ENCODE results near the gene BICC1.

BICC1 gene

DNA sequence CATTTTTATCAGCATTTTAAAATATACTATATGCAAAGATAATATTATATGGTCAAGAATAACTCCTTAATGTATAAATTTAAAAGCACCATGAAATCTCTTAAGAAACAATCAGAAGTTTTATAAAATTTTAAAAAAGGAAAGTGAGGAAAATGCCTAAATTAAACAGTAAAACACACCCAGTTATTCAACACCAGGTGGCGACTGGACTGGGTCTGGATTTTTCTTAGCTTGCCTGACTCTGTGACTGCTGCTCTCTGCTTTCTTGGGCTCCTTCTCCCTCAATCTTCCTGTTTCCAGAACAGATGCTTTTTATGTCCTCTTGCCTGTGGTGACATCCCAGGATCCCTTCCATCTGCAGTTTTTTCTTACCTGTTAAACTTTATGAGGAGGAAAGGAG lies 200.3 kb downstream of the BICC1 start:
- no peak for DNase-seq

DNA sequence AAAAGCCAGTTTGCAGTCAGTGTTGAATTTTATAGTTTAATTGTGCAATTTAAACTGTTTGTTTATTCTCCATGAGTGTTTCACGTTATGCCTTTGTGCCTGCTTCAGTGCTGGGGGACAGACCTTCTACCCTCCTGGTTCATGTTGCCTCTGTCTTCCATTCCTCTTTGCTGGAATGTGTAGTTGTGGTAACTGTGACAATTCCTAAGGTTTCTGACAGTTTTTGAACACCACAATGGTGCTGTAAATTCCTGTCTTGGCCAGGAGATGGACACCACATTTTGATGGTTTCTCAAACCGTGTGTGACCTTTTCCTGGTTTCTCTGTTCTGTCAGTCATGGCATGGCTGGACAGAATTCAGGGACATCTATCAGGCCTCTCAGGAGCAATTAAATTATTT lies 201.7 kb downstream of the BICC1 start:
- no peak for DNase-seq

DNA sequence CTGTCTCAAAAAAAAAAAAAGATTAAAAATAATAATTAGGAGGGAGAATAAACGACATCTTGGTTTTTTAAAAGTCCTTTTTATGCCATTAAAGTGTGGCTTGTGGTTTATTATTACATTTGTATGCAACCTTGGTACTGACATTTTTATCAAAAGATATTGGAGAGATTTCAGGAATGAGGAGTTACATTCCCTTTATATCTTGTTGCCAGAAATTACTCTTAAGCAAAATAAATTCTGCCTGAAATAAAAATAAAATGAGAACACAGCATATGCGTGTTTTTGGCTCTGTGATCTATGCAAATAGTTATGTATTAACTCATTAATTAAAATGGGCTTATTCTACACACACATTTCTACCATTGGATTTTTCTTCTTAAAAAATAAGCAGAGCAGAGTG lies 202.4 kb downstream of the BICC1 start:
- DNase-seq, result no peak

DNA sequence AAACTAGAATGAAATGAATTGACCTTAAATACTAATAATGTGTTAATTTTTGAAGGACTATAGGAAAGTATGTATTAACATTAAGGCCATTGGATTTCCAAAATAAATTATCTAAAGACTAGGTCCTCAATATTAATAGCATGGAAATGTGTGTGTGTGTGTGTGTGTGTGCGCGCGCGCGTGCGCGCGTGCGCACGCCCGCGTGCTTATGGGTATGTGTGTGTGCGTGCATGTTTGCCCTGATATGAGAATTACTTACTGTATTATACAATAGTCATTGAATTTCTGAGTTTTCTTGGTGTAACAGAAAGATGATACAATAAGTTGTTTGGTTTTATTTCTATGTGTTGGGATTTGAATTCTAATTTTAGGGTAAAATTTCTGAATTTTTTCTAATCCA lies 205.9 kb downstream of the BICC1 start:
- DNase-seq, result no peak

DNA sequence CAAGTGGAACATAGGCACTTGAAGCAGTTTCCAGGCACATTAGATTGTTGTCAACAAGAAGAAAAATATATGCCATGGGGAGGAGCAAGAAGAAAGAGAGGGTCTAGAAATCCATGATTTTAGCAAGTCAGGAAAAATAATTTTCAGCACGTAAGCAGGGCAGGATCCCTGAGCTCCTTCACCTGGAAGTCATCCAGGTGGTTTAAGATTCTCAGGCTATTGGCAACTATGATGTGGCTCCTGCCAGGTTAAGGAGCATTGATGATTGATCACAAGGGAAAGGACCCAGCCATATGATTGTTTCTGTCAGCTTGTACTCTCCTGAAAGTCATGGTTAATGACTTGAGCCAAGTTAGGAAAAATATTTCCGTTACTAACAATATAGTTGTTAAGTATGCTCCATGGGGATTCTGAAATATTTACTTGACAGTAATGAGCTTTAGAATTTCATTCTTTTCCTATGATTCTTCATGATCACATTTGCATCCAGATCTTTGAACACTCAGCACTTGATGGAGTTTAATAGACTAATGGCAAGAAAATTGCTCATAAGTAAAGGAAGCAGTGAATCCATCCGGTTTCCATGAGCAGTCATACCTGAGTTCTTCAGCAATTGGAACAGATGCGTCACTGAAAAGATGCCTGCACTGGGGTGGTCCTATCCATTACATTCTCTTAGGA lies 209.1 kb downstream of the BICC1 start:
- DNase-seq, result no peak

DNA sequence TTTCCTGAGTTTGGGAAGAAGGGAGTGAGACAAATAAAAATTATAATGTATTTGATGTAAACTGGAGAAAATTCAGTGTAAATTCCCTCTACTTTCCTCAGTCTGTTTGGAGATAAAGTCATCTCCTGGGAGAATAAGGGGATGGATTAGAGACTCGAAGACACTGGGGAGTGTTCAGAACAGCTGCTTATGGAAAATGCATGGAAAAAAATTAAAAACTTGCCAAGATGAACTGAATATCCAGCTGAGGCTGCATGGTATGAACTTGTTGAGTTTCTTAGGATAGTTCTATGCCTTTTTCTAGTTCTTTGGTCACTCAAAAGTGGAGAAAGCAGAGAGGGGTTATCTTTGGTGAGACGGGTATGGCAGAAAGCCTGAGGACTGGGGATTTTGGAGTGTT lies 210.5 kb downstream of the BICC1 start:
- DNase-seq, result no peak

DNA sequence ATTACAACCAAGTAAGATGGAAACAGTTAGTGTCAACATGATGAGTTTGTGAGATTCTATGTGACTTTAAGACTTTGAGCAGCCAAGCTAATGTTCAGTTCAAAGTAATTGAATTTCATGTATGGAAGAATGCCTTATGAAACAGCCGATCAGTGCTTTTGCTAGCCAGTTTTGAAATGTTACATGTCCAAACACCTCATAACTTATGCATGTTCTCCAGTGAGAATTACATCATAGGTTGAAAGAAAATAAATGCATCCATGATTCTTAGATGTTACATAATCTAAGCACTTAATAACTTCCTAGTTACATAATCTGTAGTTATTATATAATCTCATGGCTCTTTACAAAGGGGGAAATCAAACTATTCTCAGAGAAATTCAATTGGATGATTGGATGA lies 211.3 kb downstream of the BICC1 start:
- DNase-seq, result no peak

DNA sequence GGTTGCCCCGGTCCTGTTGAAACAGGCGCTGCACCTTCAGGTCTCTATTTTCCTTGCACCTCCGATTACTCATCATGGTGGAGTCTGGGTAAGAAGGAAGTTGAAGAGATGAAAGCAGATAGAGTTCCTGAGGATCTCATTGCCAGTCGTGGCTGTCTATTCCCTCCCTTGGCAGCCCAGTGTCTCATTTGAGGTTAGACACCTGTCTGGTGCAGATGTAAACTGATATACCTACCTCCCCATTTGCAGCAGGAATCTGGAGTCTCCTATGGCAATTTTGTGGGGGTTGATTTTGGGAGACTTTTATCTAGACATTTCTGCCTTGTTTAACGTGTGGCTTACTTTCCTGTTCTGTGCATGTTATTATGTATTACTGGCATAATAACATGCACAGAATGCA lies 212.1 kb downstream of the BICC1 start:
- DNase-seq, result no peak

DNA sequence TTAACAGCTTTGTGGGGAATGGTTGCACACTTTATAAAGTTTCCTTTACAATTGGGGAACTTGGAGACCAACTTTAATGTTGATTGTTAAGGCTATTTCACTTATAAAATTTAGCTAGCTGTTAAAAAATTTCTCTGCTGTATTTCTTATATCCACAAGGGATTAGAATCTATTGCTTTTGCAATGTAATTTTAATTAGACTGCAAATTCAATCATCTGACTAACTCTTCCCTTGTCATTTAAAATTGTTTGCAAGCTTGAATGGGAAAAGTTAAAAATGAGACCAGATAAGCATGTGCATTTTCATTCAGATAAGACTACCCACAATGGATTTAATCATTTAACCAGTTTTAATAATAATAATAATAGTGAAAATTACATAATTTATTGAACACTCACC lies 213.2 kb downstream of the BICC1 start:
- DNase-seq, result no peak

DNA sequence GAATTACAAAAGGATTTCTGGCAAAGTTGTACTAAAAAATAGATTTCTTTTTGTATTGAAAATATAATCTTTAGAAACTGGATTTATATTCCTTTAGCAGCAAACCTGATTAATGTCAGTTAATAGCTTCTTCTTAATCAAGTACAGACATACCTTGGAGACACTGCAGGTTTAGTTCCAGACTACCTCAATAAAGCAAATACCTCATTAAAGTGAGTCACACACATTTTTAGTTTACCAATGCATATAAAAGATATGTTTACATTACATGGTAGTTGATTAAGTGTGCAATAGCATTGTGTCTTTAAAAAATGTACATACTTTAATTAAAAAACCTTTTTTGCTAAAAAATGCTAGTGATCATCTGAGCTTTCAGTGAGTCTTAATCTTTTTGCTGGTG lies 215.0 kb downstream of the BICC1 start:
- DNase-seq, result no peak

DNA sequence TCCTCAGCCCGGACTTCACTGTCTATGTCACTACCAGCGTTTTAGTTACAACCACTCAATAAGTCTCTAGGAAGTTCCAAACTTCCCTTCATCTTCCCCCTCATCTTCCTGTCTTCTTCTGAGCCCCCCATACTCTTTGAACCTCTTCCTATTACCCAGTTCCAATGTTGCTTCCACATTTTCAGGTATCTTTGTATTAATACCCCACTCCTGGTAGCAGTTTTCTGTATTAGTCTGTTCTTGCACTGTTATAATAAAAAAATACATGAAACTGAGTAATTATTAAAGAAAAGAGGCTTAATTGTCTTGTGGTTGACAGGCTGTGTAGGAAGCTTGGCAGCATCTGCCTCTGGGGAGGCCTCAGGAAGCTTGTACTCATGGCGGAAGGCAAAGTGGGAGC lies 218.6 kb downstream of the BICC1 start:
- DNase-seq, result no peak

DNA sequence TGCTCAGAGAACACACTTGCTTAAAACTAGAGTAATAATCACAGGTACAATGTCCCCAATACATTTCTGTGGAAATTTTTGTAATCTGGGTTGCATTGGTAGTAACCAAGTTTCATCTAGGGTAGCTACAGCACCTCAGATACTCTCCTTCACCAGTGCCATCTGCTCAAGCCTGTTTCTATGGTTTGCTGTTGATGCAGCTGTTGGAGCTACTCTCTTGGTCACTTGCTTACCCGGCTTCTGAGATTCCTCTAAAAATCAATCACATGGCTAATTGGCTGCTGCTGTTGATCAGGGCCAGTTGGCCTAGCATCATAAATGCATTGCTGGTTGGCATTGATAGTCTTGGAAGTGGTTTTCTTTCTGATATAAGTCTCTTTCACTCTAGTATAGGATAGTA lies 220.8 kb downstream of the BICC1 start:
- DNase-seq, result no peak

DNA sequence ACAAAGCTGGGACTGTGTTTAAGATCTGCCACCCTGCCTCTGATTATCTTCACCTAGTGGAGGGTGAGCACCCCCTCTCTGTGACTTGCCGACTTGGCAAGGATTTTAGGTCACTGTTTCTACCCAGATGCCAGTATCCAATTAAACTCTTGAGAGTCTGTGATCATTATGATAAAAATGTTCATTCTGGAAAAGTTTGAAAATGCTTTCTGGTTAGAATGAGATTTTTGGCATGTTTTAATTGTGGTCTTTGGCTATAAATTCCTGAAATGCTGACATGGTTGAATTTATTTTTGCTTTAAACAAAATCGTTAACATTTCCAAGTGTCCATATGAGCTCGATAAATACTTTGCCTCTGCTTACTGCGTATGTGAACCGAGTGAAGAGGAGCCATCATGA lies 221.4 kb downstream of the BICC1 start:
- no peak for DNase-seq

DNA sequence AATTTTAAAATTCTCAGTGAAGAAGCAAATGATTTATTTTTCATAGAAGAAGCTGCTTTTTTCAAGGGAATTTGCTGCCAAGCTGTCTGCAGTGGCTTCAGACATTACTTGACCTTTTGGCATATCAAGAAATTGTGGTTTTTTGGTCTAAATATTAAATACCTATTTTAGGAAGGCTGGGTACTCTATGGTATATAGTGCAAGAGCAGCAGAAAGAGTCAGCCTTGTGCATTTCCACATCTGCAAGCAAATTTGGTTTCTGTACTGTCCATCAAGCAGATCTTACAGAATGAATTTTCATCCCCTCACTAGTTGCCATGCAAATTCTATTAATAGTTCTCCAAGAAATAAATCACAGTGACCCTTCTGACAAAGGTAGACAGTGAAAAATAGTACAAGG lies 222.0 kb downstream of the BICC1 start:
- DNase-seq, result no peak

DNA sequence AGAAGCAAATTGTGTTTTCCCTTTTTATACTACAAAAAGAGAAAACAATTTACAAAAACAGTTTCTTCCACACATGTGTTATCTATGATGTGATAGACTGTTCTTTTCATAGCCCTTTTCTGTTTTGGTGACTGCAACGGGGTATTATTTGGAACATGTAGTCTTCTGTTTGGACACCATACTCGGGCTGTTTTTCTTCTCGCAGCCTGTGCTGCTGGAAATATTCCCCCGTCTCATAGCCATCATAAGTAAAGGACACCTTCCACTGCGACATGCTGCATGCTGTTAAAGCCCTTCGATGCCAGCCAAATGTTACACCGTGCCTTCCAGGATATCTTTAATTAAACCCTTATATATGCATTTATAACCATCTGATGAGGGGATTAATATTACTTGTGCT lies 222.4 kb downstream of the BICC1 start:
- DNase-seq, result no peak

DNA sequence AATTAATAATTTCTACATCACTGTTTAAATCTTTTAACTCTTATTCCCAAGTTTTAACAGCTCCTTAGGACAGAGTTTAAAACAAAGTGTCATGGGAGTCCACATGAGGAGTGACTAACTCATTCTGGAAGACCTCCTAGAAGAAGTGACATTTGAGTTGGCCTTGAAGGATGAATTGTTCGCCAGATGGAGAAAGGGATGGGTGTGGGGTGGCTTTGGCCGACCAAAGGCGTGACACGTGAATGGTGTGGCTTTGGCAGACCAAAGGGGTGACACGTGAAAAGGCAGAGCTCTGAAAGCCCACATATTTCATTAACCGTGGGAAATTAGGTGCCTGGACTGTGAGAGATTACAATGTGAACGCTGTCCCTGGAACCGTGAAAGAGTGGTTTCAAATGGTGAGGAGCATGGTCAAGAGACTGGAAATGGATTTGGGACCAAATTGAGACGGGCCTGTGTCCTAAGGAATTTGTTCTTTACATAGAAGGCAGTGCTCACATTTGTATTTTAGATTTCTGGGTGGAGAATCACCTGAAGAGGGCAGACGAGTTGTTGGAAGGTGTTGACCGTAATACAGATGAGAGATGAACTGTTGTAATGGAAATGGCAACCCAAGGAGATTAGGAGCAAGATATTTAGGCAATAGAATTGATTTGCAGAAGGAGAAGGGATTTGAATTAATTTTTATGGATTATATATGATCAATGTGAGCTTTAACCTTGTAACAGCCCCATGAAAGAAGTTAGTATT lies 228.1 kb downstream of the BICC1 start:
- DNase-seq, result no peak

DNA sequence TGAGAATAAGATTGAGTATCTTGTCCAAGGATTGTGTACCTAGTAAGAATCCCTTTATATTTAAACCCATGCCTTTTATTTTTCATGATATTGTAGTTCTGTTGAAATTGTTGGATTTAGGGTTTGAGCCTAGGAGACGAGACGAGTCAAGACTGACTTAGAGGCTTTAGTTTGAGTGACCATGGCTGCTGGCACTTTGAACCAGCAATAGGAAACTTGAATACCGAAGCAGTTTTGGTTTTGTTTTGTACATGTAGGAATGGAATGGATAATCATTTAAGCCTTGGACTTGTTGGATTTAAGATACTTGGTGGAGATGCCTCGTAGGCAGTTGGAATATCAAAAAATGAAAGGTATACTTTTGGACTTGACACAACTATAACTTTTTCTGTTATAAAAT lies 229.0 kb downstream of the BICC1 start:
- DNase-seq, result no peak

DNA sequence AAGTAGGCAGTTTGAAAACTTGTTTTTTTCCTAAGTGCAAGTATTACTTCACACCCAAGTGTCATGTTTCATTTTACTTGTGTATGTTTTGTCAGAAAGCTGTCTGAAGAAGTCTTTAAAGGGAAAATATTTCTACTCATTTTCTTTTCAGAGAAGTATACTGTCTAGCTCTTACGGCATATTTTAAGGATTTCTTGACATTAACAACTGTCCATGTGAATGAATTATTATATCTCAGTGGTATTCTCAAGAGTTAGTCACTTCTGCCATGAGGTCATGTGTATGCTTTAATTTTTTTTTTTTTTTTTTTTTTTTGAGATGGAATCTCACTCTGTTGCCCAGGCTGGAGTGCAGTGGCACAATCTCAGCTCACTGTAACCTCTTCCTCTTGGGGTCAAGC lies 229.5 kb downstream of the BICC1 start:
- no peak for DNase-seq

DNA sequence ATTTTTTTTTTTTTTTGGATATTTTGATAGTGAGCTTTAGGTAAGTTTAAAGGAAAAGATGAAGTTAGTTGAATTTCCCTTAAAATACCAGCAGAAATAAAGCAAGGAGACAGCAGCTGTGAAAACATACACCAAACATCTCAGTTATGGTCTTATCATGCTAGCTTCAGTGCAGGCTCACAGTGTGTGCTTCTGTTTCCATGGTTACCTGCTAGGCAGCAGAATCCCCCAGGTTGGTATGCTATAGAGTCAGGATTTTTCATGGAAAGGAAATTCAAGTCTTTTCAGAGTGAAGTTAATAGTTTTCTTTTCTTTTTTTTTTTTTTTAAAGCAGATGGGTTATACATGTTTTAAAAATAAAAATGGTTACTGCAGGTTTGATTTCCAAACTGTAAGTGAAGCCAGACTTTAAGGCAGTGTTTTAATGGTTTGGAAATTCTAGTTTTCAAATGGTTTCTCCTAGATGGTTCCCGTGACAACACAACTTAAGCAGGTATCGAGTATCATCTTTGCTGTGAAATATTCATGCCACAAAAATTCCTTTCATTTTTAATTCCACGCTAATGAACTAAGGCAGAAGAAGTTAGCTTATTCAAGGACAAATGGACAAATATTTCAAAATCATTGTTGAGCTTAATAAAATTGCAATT lies 230.9 kb downstream of the BICC1 start:
- DNase-seq, result peak; percentile 28

DNA sequence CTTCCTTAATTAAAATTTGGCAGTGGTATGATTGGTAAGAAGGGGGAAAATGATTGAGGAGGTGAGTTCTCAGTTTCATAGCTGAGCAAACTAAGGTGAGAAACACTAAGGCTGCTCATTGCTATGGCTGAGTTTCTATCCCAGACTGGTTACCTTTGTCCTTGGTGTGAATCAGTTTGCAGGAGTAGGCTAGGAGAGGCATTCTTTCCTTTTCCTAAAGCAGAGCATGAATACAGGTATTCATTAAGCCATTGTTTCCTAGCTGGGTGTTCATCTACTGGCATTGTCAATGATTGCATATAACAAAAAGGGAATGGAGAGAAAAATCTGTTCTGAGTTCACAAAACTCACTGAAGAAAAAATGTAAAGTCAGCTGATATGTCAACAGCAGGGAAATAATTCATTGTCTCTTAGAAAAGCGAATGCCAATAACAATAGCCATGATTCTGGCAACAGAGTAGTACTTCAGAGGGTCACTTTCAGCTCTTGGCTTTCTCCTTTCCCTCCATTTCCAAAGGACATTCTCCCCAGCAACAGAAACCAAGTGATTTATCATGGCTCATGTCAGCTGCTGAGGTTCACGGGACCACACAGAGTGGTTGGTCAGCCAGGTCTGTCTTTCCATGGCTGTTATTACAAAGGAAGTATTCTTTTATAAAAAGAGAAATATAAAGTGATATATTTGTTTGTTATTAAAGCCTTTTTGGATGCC lies 234.0 kb downstream of the BICC1 start:
- DNase-seq, result no peak

DNA sequence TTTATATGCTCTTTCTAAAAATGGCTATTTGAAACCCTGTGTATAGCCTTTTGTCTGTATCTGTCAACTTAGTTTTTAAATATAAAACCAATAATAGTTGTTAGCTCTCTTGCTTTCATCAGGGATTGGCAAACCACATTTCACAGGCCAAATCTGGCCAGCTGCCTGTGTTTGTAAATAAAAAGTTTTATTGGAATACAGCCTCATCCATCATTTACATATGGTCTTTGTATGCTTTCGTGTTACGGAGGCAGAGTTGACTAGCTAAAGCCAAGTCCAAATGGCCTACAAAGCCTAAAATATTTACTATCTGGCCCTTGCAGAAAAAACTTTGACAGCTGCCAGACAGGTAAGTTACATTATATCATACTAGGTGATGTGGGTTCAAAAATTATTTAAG lies 235.0 kb downstream of the BICC1 start:
- DNase-seq, result no peak

DNA sequence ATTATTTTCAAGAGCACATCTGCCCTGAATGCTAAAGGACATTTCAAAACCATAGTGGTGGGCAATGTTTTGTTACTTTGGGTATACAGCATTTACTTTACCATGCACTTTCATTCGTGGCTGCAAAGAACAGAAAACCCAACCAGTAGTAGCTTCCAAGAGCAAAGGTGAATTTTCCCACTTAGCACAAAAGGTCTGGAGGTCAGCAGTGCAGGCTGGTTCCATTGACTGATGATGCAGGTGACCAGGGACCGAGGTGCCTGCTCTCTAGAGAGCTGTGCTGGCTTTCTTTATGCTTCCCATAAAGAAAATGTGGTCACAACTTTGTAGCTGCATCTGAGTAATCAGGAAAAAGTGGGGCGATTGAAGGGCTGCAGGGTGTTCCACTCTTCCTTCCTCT lies 240.0 kb downstream of the BICC1 start:
- no peak for DNase-seq

DNA sequence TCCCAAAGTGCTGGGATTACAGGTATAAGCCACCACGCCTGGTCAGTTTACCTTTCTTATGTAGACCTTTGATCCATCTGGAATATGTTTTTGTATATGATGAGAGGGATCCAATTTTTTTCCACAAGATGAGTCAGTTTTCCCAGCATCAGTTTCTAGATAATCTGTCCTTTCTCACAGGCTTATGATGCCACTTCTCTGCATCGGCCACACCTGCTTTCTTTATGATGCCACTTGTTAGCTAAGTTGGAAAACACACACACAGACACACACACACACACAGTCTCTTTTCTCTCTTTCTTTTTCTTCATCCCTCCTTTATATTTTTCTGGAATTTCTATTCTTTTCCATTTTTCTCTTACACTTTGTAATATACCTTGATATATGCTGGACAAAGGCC lies 240.8 kb downstream of the BICC1 start:
- DNase-seq, result no peak
